SH-SY5Y (cell line): ENCODE measurements around the gene NKD1.

Experiments used
- GATA2 ChIP-seq: IDR thresholded peaks from 2 replicates; pipeline ENCODE4 v1.6.1; 2011; ENCODE audit warnings: mild to moderate bottlenecking, low read depth, low read length
- GATA3 ChIP-seq: IDR thresholded peaks from 2 replicates; pipeline ENCODE4 v1.6.1; 2011; ENCODE audit warnings: low read depth, mild to moderate bottlenecking, low read length, moderate library complexity

DNA sequence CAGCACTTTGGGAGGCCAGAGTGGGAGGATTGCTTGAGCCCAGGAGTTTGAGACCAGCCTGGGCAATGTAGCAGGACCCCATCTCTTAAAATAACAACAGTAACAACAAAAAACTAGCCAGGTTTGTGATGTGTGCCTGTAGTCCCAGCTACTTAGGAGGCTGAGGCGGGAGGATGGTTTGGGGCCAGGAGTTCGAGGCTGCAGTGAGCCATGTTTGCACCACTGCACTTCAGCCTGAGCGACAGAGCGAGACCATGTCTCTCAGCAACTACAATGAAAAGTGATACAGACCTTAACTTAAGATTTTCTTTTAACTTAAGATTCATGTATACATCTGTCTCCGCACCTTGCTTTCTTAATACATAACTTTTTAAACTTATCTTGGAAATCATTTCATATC is 17.2 kb downstream of the NKD1 start:
- TF ChIP-seq GATA2 (no peak), GATA3 (no peak)
